ENCODE measurements around the gene WDR89.
"Not testable (repeated sequence)": the region's sequence is repeated elsewhere in the genome, so short reads cannot be mapped to it uniquely, and the experiment has no call there.

WDR89 gene

DNA sequence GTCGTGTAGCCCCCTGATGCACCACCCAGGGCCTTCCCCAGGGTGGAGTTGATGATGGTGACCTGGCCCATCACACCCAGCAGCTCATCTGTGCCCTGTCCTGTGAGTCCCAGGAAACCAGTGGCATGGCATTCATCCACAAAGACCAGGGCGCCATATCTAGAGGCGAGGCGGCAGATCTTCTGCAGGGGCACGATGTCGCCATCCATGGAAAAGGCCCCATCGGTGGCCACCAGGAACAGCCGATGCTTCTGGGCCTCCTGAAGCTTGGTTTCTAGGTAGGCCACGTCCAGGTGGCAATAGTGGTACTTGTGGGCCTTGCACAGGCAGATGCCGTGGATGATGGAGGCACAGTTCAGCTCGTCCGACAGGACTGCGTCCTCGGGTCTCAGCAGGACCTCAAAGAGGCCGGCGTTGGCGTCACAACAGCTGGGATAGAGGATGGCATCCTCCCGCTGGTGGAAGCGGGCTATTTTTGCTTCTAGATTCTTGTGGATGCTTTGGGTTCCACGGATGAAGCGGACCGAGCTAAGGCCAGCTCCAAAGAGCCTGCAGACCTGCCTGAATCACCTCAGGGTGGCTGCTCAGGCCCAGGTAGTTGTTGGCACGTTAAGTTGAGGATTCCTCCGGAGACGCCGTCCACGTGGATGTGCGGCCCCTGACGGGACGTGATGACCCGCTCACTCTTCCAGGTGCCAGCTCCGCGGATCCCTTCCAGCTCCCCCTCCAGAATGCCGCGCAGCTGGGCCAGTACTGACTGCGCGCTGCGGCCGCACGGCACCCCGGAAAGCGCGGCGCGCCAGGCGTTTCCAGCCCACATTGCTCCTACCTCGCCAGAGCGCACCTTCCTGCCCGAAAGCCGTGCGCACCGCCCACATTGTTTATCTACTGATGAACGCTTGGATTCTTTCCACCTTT lies 47.0 kb downstream of the WDR89 start:
- DNase-seq: no peak

DNA sequence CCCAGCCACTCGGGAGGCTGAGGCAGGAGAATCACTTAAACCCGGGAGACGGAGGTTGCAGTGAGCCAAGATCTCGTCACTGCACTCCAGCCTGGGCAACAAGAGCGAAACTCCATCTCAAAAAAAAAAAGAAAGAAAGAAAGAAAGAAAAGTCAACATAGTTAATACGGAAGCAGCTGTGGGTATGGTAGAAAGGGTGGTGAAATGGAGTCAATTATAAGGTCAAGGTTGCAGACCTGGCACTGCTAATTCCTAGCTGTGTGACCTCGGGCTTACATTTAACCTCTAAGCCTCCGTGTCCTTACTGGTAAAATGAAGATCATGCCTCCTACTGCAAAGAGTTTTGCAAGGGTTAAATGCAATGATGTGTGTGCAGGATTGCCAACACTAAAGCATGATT lies 58.6 kb downstream of the WDR89 start:
- not testable (repeated sequence) for DNase-seq

DNA sequence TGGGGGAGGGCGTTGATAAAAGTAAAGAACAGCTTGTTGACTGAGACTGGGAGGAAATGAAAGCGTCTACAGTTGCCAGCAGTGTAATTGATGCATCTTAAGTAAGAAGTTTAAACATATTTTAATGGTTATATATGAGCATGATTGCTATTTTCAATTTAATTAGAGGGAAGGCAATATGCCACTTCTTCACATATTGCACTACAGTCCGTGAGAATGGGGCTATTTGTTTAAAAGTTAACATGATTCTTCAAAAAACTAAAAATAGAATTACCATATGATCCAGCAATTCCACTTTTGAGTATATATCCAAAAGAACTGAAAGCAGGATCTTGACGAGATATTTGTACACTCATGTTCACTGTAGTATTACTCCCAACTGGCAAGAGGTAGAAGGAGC lies 60.2 kb downstream of the WDR89 start:
- DNase-seq: no peak

DNA sequence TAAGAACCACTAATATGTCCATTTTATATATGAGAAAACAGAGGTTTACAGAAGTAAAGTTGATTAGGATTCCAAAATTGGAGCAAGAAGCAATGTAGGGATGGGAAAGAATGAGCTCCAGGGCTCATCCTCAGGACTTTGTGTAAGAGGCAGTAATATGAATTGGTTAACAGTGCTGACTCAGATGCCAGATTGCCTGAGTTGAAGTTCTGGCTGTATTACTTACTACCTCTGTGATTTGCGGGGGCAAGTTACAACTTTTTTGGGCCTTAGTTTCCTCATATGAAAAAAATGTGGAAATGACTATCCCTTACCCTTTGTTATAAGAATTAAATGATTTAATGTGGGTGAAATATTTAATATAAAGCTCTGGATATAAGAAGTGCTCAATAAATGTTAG lies 63.4 kb downstream of the WDR89 start:
- DNase-seq: no peak

DNA sequence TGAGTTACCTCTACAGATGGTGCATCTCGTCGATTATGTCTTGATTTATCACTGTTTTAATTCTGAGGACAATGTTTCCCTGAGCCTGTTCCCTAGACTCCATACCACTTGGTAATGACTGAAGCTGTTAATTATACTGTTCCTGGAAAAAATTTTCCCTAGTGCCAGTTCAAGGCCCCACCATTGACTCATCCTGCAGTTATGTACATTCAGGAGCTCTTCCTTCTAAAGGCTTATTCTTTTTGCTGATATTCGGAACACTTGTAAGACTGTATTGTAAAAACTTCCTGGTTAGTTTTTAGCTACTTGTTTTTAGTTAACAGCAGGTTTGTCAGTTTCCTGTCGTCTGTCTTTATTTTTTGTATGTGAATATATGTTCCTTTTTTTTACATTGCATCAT lies 68.1 kb downstream of the WDR89 start:
- no peak for DNase-seq

DNA sequence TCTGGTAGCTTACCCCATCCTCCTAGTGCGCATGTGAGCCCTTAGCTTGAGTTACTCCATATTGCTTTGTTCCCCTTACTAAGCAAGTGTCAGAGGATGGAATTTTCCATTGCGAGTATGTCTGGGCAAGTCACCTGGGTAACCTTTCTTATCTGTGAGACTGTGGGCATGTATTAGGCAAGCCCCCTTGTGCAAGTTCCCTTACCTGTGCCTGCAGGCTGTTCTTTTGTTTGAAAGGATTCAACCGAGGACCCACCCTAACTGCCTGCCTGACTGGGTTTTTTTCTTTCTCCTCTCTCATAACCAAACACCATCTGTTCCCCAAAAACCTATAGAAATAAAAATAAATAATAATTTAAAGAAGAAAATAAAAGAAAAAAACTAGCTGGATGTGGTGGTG lies 76.2 kb downstream of the WDR89 start:
- no peak for DNase-seq

DNA sequence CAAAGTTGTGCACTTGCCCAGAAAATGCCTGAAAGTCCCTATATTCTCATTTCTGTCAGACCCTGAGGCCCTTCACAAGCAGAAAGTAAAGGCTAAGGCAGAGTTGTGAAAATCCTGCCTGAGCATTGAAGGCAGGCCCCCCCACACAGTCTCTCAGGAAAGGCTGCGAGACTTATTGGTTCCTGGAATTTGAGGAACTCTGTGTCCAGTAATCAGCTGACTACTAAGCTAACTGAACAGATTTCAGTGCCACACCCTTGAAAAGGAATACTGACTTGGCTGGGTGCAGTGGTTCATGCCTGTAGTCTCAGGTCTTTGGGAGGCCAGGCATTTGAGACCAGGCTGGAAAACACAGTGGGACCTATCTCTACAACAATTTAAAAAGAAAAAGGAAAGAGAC lies 77.4 kb downstream of the WDR89 start:
- DNase-seq: no peak

DNA sequence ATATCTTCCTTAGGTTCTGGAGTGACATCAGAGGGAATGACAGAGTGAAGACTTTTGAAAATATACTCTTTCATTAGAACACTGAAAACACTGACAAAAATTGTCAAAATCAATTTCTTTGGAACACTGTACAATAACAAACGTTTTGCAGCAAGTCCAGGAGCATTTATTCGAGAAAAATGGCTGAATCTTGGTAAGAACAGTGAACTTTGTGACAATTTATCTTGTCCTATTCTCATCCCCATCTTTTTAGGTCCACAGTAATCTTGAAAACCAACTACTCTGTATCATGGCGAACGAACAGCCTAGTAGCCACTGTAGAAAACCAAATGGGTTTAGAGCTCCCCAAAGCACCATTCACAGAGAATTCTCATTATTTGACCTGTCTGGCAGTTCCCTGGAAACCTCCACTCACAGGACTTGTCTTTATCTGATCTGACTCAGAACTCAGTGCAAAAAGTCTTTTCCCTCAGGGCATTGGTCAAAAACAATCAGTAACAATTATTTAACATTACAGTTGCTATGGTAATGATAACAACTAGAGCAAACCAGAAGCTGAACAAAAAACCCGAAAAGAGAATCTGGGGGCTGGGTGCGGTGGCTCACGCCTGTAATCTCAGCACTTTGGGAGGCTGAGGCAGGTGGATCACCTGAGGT lies 78.2 kb downstream of the WDR89 start:
- no peak for DNase-seq

DNA sequence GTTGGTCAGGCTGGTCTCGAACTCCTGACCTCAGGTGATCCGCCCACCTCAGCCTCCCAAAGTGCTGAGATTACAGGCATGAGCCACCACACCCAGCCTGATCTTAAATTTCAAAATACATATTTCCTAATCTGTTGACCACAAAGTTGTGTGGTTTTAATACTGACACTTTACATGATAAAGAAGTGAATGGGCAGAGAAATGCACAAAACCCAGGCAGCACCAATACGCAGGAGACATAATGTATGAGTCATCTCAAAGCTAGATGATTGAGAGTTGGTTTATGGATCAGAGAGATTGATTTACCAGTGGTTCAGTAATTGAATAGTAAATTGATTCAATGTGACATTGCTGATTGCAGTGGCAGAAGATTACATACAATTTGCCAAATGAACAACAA lies 79.3 kb downstream of the WDR89 start:
- no peak for DNase-seq

DNA sequence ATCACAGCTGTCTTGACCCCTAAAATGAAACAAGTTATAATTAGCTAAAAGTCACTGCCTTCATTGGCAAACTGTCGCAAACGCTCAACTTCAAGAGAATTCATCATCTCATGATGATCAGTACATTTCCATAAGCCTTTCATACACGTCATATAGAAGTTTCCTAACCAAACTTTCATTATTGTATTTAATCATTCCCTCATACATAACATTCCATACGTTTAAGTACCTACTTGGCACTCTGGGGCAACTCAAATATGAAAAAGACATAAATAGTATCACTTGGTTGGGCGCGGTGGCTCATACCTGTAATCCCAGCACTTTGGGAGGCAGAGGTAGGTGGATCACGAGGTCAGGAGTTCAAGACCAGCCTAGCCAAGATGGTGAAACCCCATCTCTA lies 86.1 kb downstream of the WDR89 start:
- DNase-seq: no peak

DNA sequence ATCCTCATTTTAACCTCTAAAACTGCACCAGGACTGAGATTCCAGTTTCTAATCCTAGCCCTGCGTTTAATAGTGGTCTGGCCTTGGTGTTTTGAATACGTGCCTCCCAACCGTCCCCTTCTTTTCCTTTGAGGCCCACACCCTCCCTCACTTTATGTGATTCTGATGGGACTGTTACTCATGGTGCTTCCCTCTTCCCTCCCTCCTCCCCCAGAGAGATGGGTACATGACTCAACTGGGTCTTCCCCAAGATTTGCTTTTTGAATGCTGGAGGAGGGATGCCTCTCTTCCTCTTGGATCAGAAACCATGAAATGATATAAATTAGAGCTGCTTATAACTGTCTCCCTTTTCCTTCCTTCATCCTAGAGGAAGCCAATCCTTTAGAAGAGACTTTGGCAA lies 90.3 kb downstream of the WDR89 start:
- no peak for DNase-seq

DNA sequence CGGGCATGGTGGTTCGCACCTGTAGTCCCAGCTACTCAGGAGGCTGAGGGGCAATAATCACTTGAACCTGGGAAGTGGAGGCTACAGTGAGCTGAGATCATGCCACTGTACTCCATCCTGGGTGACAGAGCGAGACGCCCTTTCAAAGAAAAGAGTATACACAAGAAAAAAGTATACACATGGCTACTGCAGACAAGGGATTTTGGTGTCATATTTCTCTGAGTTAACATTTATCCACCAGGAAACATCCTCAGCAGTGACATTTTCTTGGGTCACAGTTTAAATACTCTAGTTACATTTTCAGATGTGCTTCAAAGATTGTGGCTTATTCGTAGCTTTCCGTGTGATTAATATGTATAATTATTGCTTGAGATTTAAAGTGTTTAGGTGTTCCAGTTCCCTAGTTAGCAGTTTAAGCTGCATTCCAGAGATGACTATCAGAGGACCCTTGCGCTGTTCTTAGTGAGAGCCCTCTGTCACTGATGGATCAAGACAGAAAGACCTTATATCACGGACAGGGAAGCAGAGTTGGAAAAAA lies 93.8 kb downstream of the WDR89 start:
- DNase-seq: no peak
